Fibroblast of mammary gland (primary cell): Measurements from ENCODE around the gene ACADS.

ENCODE experiments used
- DNase-seq: peaks from one replicate; pipeline ENCODE4 v3.0.0-alpha.2; 2010; ENCODE audit warnings: low read depth
- H3K4me3 ChIP-seq: 2 replicates; pipeline ENCODE4 v1.5.1; 2011; ENCODE audit warnings: low read depth, mild to moderate bottlenecking, low read length, moderate library complexity; ENCODE audit not compliant: control insufficient read depth
- CTCF ChIP-seq: conservative IDR thresholded peaks from 2 replicates; pipeline ENCODE4 v1.5.1; 2011; ENCODE audit warnings: low read depth, low read length, inconsistent platforms; ENCODE audit not compliant: control insufficient read depth, insufficient read depth

Gene ACADS

GRCh38 chr12:120725659-120726509, at the start of gene ACADS:
ACADS (plus strand) TSS chr12:120725826; CDS start chr12:120725886, 60 bp downstream.
- peak within 1 kb of the TSS; percentile 62 for H3K4me3 ChIP-seq
- DNase-seq, result peak; percentile 70
- TF ChIP-seq CTCF, result no peak

- H3K4me3 ChIP-seq, result no peak overlapping the region
- peak; percentile 67 for DNase-seq
- no peak for TF ChIP-seq CTCF
Measured at GRCh38 chr12:120677765-120678473, 47.7 kb upstream of the ACADS start.

GRCh38 chr12:120678572-120678971, 47.1 kb upstream of the ACADS start:
- peak; percentile 33 for DNase-seq
- TF ChIP-seq CTCF, result no peak
- H3K4me3 ChIP-seq, result no peak overlapping the region

- no peak overlapping the region for H3K4me3 ChIP-seq
- TF ChIP-seq CTCF, result no peak
Measured at GRCh38 chr12:120680165-120680738, 45.4 kb upstream of the ACADS start.

GRCh38 chr12:120684523-120684932, 41.1 kb upstream of the ACADS start:
- no peak for TF ChIP-seq CTCF
- H3K4me3 ChIP-seq, result no peak overlapping the region
- DNase-seq, result peak; percentile 80

More at GRCh38 chr12:120680165-120680738, 45.4 kb upstream of the ACADS start:
- DNase-seq, result no peak

GRCh38 chr12:120685522-120685921, 40.1 kb upstream of the ACADS start:
- no peak for TF ChIP-seq CTCF
- no peak for DNase-seq
- no peak overlapping the region for H3K4me3 ChIP-seq
